LHCN-M2 (cell line): ENCODE measurements around the gene COA1. TPM values are rescaled to one million over a fixed set of nuclear protein-coding genes. Genes with fewer than 3 reads are reported as not detected.
A peak's percentile ranks its signal among the peaks of the same experiment; 100 is the strongest.
"Not testable (repeated sequence)": the region's sequence is repeated elsewhere in the genome, so short reads cannot be mapped to it uniquely, and the experiment has no call there.

ENCODE experiments used
- DNase-seq: peaks from one replicate; pipeline ENCODE4 v3.0.0-alpha.2; 2012; ENCODE audit warnings: low read depth
- total RNA-seq: library from RNA; depleted of rRNA; stranded (reverse); fragments of >200 nt; gene quantifications from 2 replicates; pipeline ENCODE4 v1.2.3, GENCODE V29; 2014

Gene COA1
- total RNA-seq, 1 experiment from 2014 or later: 68.2 TPM

- DNase-seq: no peak
Observed at GRCh38 chr7:43691611-43692010, 37.7 kb downstream of the COA1 start.

- DNase-seq: no peak
Observed at GRCh38 chr7:43689115-43689514, 40.2 kb downstream of the COA1 start.

- DNase-seq: not testable (repeated sequence)
Observed at GRCh38 chr7:43687866-43688265, 41.5 kb downstream of the COA1 start.

- DNase-seq: no peak
Observed at GRCh38 chr7:43686991-43687390, 42.3 kb downstream of the COA1 start.

GRCh38 chr7:43680736-43681135, 48.6 kb downstream of the COA1 start:
- no peak for DNase-seq

- DNase-seq: no peak
Observed at GRCh38 chr7:43679210-43680068, 49.9 kb downstream of the COA1 start.

GRCh38 chr7:43678315-43678714, 51.0 kb downstream of the COA1 start:
- DNase-seq: no peak

GRCh38 chr7:43677864-43678263, 51.5 kb downstream of the COA1 start:
- no peak for DNase-seq

- peak; percentile 91 for DNase-seq
Observed at GRCh38 chr7:43674559-43675436, 54.5 kb downstream of the COA1 start.

- DNase-seq: not testable (repeated sequence)
Observed at GRCh38 chr7:43673243-43673976, 55.9 kb downstream of the COA1 start.

- DNase-seq: no peak
Observed at GRCh38 chr7:43671521-43671920, 57.8 kb downstream of the COA1 start.

GRCh38 chr7:43669286-43670081, 59.8 kb downstream of the COA1 start:
- DNase-seq: no peak

GRCh38 chr7:43668035-43668434, 61.3 kb downstream of the COA1 start:
- DNase-seq: no peak

- DNase-seq: peak; percentile 43
Observed at GRCh38 chr7:43666938-43667337, 62.4 kb downstream of the COA1 start.

GRCh38 chr7:43664681-43665080, 64.6 kb downstream of the COA1 start:
- DNase-seq: no peak

- DNase-seq: no peak
Observed at GRCh38 chr7:43660141-43660540, 69.2 kb downstream of the COA1 start.

- DNase-seq: no peak
Observed at GRCh38 chr7:43659549-43659896, 69.8 kb downstream of the COA1 start.

- DNase-seq: peak; percentile 90
Observed at GRCh38 chr7:43658718-43659548, 70.4 kb downstream of the COA1 start.

- no peak for DNase-seq
Observed at GRCh38 chr7:43656997-43657396, 72.3 kb downstream of the COA1 start.

- DNase-seq: peak; percentile 28
Observed at GRCh38 chr7:43655584-43655983, 73.7 kb downstream of the COA1 start.
